NCI-H226 (cell line): ENCODE results near the gene ZNF646.
"Not testable (repeated sequence)": the region's sequence is repeated elsewhere in the genome, so short reads cannot be mapped to it uniquely, and the experiment has no call there.

Experiments used
- DNase-seq: peaks from one replicate; pipeline ENCODE4 v3.0.0-alpha.2; 2015

ZNF646 gene

GRCh38 chr16:31084584-31085302, 10.5 kb downstream of the ZNF646 start:
- DNase-seq, result no peak

GRCh38 chr16:31085411-31085810, 11.2 kb downstream of the ZNF646 start:
- no peak for DNase-seq

GRCh38 chr16:31085873-31086628, 11.8 kb downstream of the ZNF646 start:
- no peak for DNase-seq

GRCh38 chr16:31086629-31086906, 12.3 kb downstream of the ZNF646 start:
- no peak for DNase-seq

- no peak for DNase-seq
Observed at GRCh38 chr16:31087481-31087880, 13.3 kb downstream of the ZNF646 start.

- no peak for DNase-seq
Observed at GRCh38 chr16:31087971-31088370, 13.7 kb downstream of the ZNF646 start.

- DNase-seq, result no peak
Observed at GRCh38 chr16:31088459-31089183, 14.4 kb downstream of the ZNF646 start, which contains the start of gene PRSS53. Gene PRSS53 (minus strand): TSS chr16:31088943. CDS start chr16:31088809, 134 bp downstream.

- DNase-seq, result no peak
Observed at GRCh38 chr16:31089199-31089598, 15.0 kb downstream of the ZNF646 start.

GRCh38 chr16:31090540-31090939, 16.3 kb downstream of the ZNF646 start:
- peak; percentile 65 for DNase-seq

- no peak for DNase-seq
Observed at GRCh38 chr16:31092330-31092729, 18.1 kb downstream of the ZNF646 start.

- peak; percentile 47 for DNase-seq
Observed at GRCh38 chr16:31093132-31093703, 19.0 kb downstream of the ZNF646 start.

GRCh38 chr16:31094088-31094423, 19.8 kb downstream of the ZNF646 start:
- DNase-seq, result no peak

- DNase-seq, result peak; percentile 100
Observed at GRCh38 chr16:31094424-31095120, 20.4 kb downstream of the ZNF646 start, which contains the start of gene VKORC1. Gene VKORC1 (minus strand): TSS chr16:31094797. CDS start chr16:31094729, 68 bp downstream.

GRCh38 chr16:31099860-31100638, 25.8 kb downstream of the ZNF646 start:
- DNase-seq, result peak; percentile 16

GRCh38 chr16:31100876-31101641, 26.8 kb downstream of the ZNF646 start:
- DNase-seq, result not testable (repeated sequence)

GRCh38 chr16:31105677-31106213, 31.5 kb downstream of the ZNF646 start:
- DNase-seq, result no peak

- DNase-seq, result no peak
Observed at GRCh38 chr16:31106509-31107464, 32.6 kb downstream of the ZNF646 start.

- DNase-seq, result no peak
Observed at GRCh38 chr16:31107465-31107867, 33.2 kb downstream of the ZNF646 start.

GRCh38 chr16:31108035-31108793, 34.0 kb downstream of the ZNF646 start, which contains the start of gene BCKDK:
Gene BCKDK (plus strand): TSS chr16:31108386. CDS start chr16:31109224, 838 bp downstream.
- peak; percentile 77 for DNase-seq
